OCI-LY7 (cell line): ENCODE results near the gene RGPD3. TPM values are rescaled to one million over a fixed set of nuclear protein-coding genes. Genes with fewer than 3 reads are reported as not detected.

Experiments
- BruUV-seq: library from RNA; stranded (reverse); fragments of 400-500 nt; replicated peaks from 2 replicates; lab custom pipeline; 2021; lab: Mats Ljungman, UMichigan
- CTCF ChIA-PET: fragments of 300-600 bp; sonication (Branson Sonifier 250); formaldehyde crosslinking; loops from one replicate; lab custom pipeline; 2022; ENCODE audit warnings: antibody characterized with exemption; ENCODE audit not compliant: unreplicated experiment; lab: Charles Lee
- POLR2A ChIA-PET: fragments of 300-600 bp; sonication (Branson Sonifier 250); formaldehyde crosslinking; loops from one replicate; lab custom pipeline; 2022; ENCODE audit warnings: antibody characterized with exemption; lab: Charles Lee
- DNase-seq: peaks from one replicate; pipeline ENCODE4 v3.0.0-alpha.2; 2015; ENCODE audit warnings: low spot score
- H2AFZ ChIP-seq: fragments of 200-600 bp; sonication (generic), shearing (Covaris generic); 2 replicates; pipeline ENCODE4 v1.6.1; 2014; ENCODE audit warnings: mild to moderate bottlenecking, antibody characterized with exemption, low read length, moderate library complexity
- H3K27ac ChIP-seq: fragments of 200-600 bp; sonication (generic); 2 replicates; pipeline ENCODE4 v1.5.1; 2014; ENCODE audit warnings: mixed run types, low read depth, mild to moderate bottlenecking, moderate library complexity, low read length, inconsistent platforms; ENCODE audit not compliant: poor library complexity, severe bottlenecking
- H3K36me3 ChIP-seq: fragments of 200-600 bp; sonication (generic); 2 replicates; pipeline ENCODE4 v1.6.1; 2014; ENCODE audit warnings: mild to moderate bottlenecking, antibody characterized with exemption, low read length, moderate library complexity, mixed read lengths; ENCODE audit not compliant: insufficient read depth
- H3K4me1 ChIP-seq: fragments of 200-600 bp; sonication (generic); 2 replicates; pipeline ENCODE4 v1.5.1; 2014; ENCODE audit warnings: mild to moderate bottlenecking, low read length; ENCODE audit not compliant: insufficient read depth, poor library complexity, severe bottlenecking
- H3K4me2 ChIP-seq: fragments of 200-600 bp; sonication (generic); 2 replicates; pipeline ENCODE4 v1.6.1; 2014; ENCODE audit warnings: mild to moderate bottlenecking, low read length
- H3K4me3 ChIP-seq: fragments of 200-600 bp; sonication (generic); 2 replicates; pipeline ENCODE4 v1.5.1; 2014; ENCODE audit warnings: mild to moderate bottlenecking, low read depth, low read length; ENCODE audit not compliant: poor library complexity, severe bottlenecking
- H3K79me2 ChIP-seq: fragments of 200-600 bp; sonication (generic); 2 replicates; pipeline ENCODE4 v1.6.1; 2016; ENCODE audit warnings: low read depth, mild to moderate bottlenecking, low read length, moderate library complexity, mixed read lengths; ENCODE audit not compliant: insufficient read depth
- H3K9me2 ChIP-seq: fragments of 200-600 bp; sonication (generic); 2 replicates; pipeline ENCODE4 v1.6.1; 2016; ENCODE audit warnings: mild to moderate bottlenecking, low read length, mixed read lengths; ENCODE audit not compliant: insufficient read depth
- H3K9me3 ChIP-seq: fragments of 200-600 bp; sonication (generic); 2 replicates; pipeline ENCODE4 v1.6.1; 2014; ENCODE audit warnings: mild to moderate bottlenecking, mixed run types, low read length, mixed read lengths
- H4K20me1 ChIP-seq: fragments of 200-600 bp; sonication (generic); 2 replicates; pipeline ENCODE4 v1.6.1; 2014; ENCODE audit warnings: mild to moderate bottlenecking, antibody characterized with exemption, low read length, moderate library complexity, mixed read lengths; ENCODE audit not compliant: insufficient read depth
- EZH2phosphoT487 ChIP-seq: fragments of 200-600 bp; sonication (generic); IDR thresholded peaks from 2 replicates; pipeline ENCODE4 v1.6.1; 2018; ENCODE audit warnings: low read depth, borderline replicate concordance, mild to moderate bottlenecking, mixed run types, antibody characterized with exemption, low read length, moderate library complexity, mixed read lengths
- intact Hi-C: fragments of 100-400 bp; cut with micrococcal nuclease; formaldehyde crosslinking; loops from one replicate; pipeline ENCODE4 v1.10.0; 2022; ENCODE audit not compliant: unreplicated experiment
- total RNA-seq, 2 experiments: library from RNA; depleted of rRNA in 1 of 2; stranded (reverse); fragments of >200 nt in 1 of 2; shearing (Covaris generic) in 1 of 2; gene quantifications; 2 replicates each; pipeline ENCODE4 v1.2.3, GENCODE V29; 2014 to 2022
- TF ChIP-seq, protein P1 (sequence below): fragments of 200-600 bp; sonication (generic); conservative IDR thresholded peaks from 2 replicates; pipeline ENCODE4 v1.5.1; 2014; ENCODE audit warnings: mild to moderate bottlenecking, antibody characterized with exemption, low read length, moderate library complexity, mixed read lengths

RGPD3 gene
- total RNA-seq, 2 experiments from 2014 or later, result not detected

DNA sequence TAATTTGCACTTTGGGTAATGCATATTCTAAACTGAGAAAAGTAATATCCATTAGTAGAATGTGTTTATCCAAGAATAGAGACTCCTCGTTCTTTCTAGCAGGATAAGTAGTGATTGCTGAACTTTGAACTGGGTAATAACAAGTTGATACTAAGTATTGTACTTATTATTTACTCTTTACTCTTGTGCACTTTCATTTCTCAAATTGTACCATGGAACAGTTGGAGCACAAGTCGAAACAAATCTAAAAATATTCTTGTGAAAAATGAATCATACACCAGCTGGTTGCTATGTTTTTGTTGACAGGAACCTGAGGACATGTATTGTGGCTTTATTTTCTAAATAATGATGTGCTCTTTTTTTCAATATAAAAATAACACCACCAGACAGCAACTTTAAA lies 111.9 kb downstream of the RGPD3 start:
- Histone ChIP-seq H3K36me3 (no peaks in the 10 kb centered on the region), H3K9me2 (no peaks in the 10 kb centered on the region), H3K79me2 (no peaks in the 10 kb centered on the region), H3K4me2 (no peak overlapping the region), H3K4me3 (no peak overlapping the region), H2AFZ (no peak overlapping the region), H4K20me1 (no peaks in the 10 kb centered on the region), H3K4me1 (no peaks in the 10 kb centered on the region), H3K9me3 (no peaks in the 10 kb centered on the region), H3K27ac (no peak overlapping the region)
- no peak for TF ChIP-seq EZH2phosphoT487
- TF ChIP-seq, protein P1, sequence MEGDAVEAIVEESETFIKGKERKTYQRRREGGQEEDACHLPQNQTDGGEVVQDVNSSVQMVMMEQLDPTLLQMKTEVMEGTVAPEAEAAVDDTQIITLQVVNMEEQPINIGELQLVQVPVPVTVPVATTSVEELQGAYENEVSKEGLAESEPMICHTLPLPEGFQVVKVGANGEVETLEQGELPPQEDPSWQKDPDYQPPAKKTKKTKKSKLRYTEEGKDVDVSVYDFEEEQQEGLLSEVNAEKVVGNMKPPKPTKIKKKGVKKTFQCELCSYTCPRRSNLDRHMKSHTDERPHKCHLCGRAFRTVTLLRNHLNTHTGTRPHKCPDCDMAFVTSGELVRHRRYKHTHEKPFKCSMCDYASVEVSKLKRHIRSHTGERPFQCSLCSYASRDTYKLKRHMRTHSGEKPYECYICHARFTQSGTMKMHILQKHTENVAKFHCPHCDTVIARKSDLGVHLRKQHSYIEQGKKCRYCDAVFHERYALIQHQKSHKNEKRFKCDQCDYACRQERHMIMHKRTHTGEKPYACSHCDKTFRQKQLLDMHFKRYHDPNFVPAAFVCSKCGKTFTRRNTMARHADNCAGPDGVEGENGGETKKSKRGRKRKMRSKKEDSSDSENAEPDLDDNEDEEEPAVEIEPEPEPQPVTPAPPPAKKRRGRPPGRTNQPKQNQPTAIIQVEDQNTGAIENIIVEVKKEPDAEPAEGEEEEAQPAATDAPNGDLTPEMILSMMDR, result no peak
- intact Hi-C loops, result no loop called here
- BruUV-seq, result no TSS peak
- ChIA-PET CTCF (no interaction called here), POLR2A (no interaction called here)
- DNase-seq, result no peak

DNA sequence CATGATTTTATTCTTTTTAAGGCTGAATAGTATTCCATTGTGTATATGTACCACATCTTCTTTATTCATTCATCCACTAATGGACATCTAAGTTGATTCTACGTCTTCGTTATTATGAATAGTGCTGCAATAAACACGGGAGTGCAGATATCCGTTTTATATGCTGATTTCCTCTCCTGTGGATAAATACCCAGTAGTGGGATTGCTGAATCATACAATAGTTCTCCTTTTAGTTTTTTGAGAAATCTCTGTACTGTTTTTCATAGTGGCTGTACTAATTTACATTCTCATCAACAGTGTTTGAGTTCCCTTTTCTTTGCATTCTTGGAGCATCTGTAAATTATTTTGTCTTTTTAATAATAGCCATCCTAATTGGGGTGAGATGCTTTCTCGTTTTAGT lies 114.5 kb downstream of the RGPD3 start:
- Histone ChIP-seq H3K27ac (no peak overlapping the region), H3K9me3 (no peaks in the 10 kb centered on the region), H4K20me1 (no peaks in the 10 kb centered on the region), H3K36me3 (no peaks in the 10 kb centered on the region), H3K9me2 (no peaks in the 10 kb centered on the region), H3K4me3 (no peak overlapping the region), H2AFZ (no peak overlapping the region), H3K4me2 (no peak overlapping the region), H3K4me1 (no peaks in the 10 kb centered on the region), H3K79me2 (no peaks in the 10 kb centered on the region)
- CTCF ChIA-PET, result no interaction called here
- no peak for DNase-seq
- POLR2A ChIA-PET, result no interaction called here
- BruUV-seq, result no TSS peak
- no peak for TF ChIP-seq EZH2phosphoT487
- TF ChIP-seq, protein P1, result no peak
- intact Hi-C loops, result no loop called here

DNA sequence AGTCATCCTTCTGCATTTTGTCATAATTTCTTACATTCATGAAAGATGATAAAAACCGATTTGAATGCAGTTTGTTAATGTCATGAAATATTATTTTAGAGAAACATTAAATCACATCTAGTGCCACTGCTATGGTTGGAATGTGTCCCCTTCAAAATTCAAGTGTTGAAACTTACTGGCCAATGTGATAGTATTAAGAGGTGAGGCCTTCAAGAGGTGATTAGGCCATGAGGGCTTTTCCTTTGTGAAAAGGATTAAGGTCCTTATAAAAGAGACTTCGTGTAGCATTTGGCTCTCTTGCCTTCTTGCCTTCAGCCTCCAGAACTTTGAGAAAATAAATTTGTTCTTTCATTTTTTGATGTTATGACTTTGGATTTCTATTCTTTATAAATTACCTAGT lies 117.2 kb downstream of the RGPD3 start:
- no peak overlapping the region for H3K27ac ChIP-seq
- DNase-seq, result no peak
- no peaks in the 10 kb centered on the region for H4K20me1 ChIP-seq
- no peaks in the 10 kb centered on the region for H3K4me1 ChIP-seq
- H2AFZ ChIP-seq, result no peak overlapping the region
- no peaks in the 10 kb centered on the region for H3K36me3 ChIP-seq
- no TSS peak for BruUV-seq
- POLR2A ChIA-PET, result no interaction called here
- H3K4me3 ChIP-seq, result no peak overlapping the region
- H3K9me2 ChIP-seq, result no peaks in the 10 kb centered on the region
- TF ChIP-seq, protein P1, result no peak
- TF ChIP-seq EZH2phosphoT487, result no peak
- H3K4me2 ChIP-seq, result no peak overlapping the region
- CTCF ChIA-PET, result no interaction called here
- intact Hi-C loops, result no loop called here
- no peaks in the 10 kb centered on the region for H3K79me2 ChIP-seq
- no peaks in the 10 kb centered on the region for H3K9me3 ChIP-seq
